GM13977 (cell line): ENCODE measurements around the gene RAB11FIP5.

ENCODE experiments used
- DNase-seq: peaks from one replicate; pipeline ENCODE4 v3.0.0; 2012; ENCODE audit warnings: low spot score
- CTCF ChIP-seq: IDR thresholded peaks from 2 replicates; pipeline ENCODE4 v1.5.1; 2012; ENCODE audit warnings: mild to moderate bottlenecking, control low read depth; ENCODE audit not compliant: insufficient read depth; ENCODE audit errors: extremely low read depth, missing control alignments
- in situ Hi-C: fragments of 300-500 bp; cut with MboI; formaldehyde crosslinking; loops from one replicate; pipeline ENCODE4 v1.12.0; 2022; ENCODE audit warnings: low sequenced_read_pairs, low pct_unique_long_range_greater_than_20kb, mixed read lengths, inconsistent platforms; ENCODE audit not compliant: unreplicated experiment

Gene RAB11FIP5

GRCh38 chr2:73023497-73023896 lies 89.3 kb downstream of the RAB11FIP5 start:
- no peak for TF ChIP-seq CTCF
- no peak for DNase-seq
- in situ Hi-C loops = no loop called here
